ENCODE measurements around the gene CYP4B1. TPM values are rescaled to one million over a fixed set of nuclear protein-coding genes. Genes with fewer than 3 reads are reported as not detected.

The CYP4B1 gene
- total RNA-seq, 2 experiments from 2014 or later: not detected

DNA sequence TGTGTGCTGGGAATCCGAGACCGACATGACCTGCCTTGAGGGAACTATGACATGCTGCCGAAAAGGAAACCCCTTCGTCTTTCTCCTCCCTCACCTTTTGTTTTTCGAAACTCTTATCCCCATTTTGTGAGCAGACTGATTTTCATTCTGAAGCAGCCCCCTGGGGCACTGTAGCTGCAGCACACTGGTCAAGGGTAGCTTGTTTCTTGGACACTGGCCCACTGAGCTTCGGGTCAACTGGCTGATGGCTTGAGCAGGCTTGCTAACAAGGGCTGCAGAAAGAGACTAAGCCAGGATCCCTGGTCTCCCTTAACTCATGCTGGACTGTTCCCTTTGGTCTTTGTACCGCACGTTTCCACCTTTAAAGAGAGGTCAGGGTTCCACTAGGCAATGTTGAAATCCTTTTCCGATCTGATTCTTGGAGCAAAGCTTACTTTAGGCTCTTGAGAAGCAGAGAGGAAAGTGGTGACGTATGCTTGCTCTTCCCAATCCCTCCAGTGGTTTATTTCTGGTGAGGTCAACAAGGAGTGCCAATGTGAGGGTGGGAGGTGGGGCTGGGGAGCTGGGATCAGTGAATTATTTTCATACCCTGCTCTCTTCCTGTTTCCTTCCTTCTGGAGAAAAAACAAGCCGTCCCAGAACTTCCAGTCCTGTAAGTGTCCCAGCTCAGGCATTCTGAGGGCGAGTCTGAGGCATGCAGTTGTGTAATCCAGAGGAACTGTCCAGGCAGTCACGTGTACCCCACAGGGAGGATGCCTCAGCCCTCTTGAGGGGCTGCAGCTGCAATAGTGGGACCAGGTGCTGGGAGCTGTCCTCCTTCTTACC, 7.6 kb downstream of the CYP4B1 start:
- BruUV-seq (replicated peaks): no TSS peak
- Histone ChIP-seq H3K79me2 (ENCODE audit: insufficient read depth, low read depth, low read length) (no peaks in the 10 kb centered on the region), H3K9me2 (ENCODE audit: insufficient read depth, low read length) (no peaks in the 10 kb centered on the region), H3K36me3 (ENCODE audit: insufficient read depth, low read length) (no peaks in the 10 kb centered on the region), H3K9me3 (ENCODE audit: low read length) (no peaks in the 10 kb centered on the region), H3K4me1 (ENCODE audit: insufficient read depth, low read length, poor library complexity, severe bottlenecking) (no peaks in the 10 kb centered on the region), H3K4me3 (ENCODE audit: low read depth, low read length, poor library complexity, severe bottlenecking) (no peak overlapping the region), H2AFZ (ENCODE audit: low read length) (no peak overlapping the region), H4K20me1 (ENCODE audit: insufficient read depth, low read length) (no peaks in the 10 kb centered on the region), H3K27ac (ENCODE audit: low read depth, low read length, poor library complexity, severe bottlenecking) (no peak overlapping the region), H3K4me2 (ENCODE audit: low read length) (no peak overlapping the region)
- TF ChIP-seq EZH2phosphoT487 (IDR thresholded peaks at IDR 0.05; ENCODE audit: borderline replicate concordance, low read depth, low read length): no peak
- intact Hi-C loops (cut with micrococcal nuclease; ENCODE audit: unreplicated experiment): no loop called here
- DNase-seq (ENCODE audit: low spot score): no peak
- POLR2A ChIA-PET: no interaction called here
- CTCF ChIA-PET (ENCODE audit: unreplicated experiment): no interaction called here

DNA sequence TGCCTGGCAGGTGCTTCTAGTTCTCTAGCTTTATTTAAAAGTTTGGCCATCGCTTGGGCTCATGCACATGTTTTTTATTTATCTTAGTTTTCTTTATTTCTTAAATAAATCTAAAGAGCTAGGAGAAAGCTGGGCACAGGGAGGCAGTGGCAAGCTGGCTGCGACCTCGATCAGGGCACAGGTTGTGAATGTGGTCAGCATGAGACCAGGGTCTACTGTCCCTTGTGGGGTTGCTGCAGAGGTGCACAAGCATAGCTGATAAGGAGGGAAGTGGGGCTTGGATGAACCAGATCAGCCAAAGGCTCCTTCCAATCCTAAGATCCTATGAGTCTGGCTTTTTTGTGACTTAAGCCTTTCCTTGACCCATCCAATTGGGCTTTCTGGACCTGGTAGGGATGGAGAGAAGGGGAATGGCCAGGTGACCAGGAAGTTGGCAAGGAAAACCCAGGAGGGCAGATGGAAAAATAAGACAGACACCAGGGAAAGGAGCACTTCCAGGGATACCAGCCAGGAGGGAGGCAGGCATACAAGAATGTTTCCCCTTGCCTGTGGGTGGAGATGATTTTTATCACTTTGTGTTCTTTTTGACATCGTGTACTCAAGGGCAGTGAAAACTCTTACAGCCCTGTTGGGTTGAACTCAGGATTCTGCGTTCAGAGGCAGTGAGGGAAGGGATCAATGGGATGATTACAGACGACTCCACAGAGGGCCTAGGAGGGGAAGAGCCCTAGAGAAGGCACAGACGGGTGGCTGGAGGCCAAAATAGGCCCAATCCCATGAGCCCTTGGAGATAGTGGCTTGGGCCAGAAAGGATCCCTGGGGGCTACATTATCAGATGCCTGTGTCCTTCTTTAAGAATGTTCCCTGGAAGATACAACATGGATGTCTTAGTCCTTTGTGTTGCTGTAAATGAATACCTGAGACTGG, 8.5 kb downstream of the CYP4B1 start:
- no peak for TF ChIP-seq EZH2phosphoT487 (IDR thresholded peaks at IDR 0.05; ENCODE audit: borderline replicate concordance, low read depth, low read length)
- TF ChIP-seq, protein P1, sequence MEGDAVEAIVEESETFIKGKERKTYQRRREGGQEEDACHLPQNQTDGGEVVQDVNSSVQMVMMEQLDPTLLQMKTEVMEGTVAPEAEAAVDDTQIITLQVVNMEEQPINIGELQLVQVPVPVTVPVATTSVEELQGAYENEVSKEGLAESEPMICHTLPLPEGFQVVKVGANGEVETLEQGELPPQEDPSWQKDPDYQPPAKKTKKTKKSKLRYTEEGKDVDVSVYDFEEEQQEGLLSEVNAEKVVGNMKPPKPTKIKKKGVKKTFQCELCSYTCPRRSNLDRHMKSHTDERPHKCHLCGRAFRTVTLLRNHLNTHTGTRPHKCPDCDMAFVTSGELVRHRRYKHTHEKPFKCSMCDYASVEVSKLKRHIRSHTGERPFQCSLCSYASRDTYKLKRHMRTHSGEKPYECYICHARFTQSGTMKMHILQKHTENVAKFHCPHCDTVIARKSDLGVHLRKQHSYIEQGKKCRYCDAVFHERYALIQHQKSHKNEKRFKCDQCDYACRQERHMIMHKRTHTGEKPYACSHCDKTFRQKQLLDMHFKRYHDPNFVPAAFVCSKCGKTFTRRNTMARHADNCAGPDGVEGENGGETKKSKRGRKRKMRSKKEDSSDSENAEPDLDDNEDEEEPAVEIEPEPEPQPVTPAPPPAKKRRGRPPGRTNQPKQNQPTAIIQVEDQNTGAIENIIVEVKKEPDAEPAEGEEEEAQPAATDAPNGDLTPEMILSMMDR (conservative IDR thresholded peaks at IDR 0.05; ENCODE audit: low read length): no peak
- CTCF ChIA-PET (ENCODE audit: unreplicated experiment): no interaction called here
- no peak overlapping the region for H2AFZ ChIP-seq (ENCODE audit: low read length)
- H3K9me2 ChIP-seq (ENCODE audit: insufficient read depth, low read length): no peaks in the 10 kb centered on the region
- no peak overlapping the region for H3K4me2 ChIP-seq (ENCODE audit: low read length)
- BruUV-seq (replicated peaks): no TSS peak
- H3K9me3 ChIP-seq (ENCODE audit: low read length): no peaks in the 10 kb centered on the region
- DNase-seq (ENCODE audit: low spot score): no peak
- no peaks in the 10 kb centered on the region for H3K79me2 ChIP-seq (ENCODE audit: insufficient read depth, low read depth, low read length)
- H3K4me3 ChIP-seq (ENCODE audit: low read depth, low read length, poor library complexity, severe bottlenecking): no peak overlapping the region
- no peaks in the 10 kb centered on the region for H3K36me3 ChIP-seq (ENCODE audit: insufficient read depth, low read length)
- intact Hi-C loops (cut with micrococcal nuclease; ENCODE audit: unreplicated experiment): no loop called here
- POLR2A ChIA-PET: interaction anchor here (0.7 kb wide), 1 partner anchor 1084 kb away, joined by 3 read pairs; no protein-coding TSS in a partner anchor
- no peak overlapping the region for H3K27ac ChIP-seq (ENCODE audit: low read depth, low read length, poor library complexity, severe bottlenecking)
- no peaks in the 10 kb centered on the region for H4K20me1 ChIP-seq (ENCODE audit: insufficient read depth, low read length)
- no peaks in the 10 kb centered on the region for H3K4me1 ChIP-seq (ENCODE audit: insufficient read depth, low read length, poor library complexity, severe bottlenecking)

DNA sequence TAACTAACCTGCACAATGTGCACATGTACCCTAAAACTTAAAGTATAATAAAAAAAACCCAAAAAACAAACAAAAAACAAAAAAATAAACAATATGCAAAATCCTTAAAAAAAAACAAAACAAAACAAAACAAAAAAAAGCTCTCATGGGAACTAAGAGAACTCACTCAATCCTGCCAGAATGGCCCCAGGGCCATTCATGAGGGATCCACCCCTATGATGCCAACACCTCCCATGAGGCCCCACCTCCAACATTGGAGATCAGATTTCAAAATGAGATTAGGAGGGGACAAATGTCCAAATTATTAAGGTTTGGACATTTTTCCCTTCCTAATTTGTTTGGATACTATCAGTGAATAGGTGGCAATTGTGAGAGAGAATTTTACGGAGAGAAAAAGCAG, 10.2 kb downstream of the CYP4B1 start:
- TF ChIP-seq EZH2phosphoT487 (IDR thresholded peaks at IDR 0.05; ENCODE audit: borderline replicate concordance, low read depth, low read length): no peak
- TF ChIP-seq, protein P1 (conservative IDR thresholded peaks at IDR 0.05; ENCODE audit: low read length): no peak
- H3K79me2 ChIP-seq (ENCODE audit: insufficient read depth, low read depth, low read length): no peaks in the 10 kb centered on the region
- BruUV-seq (replicated peaks): no TSS peak
- ChIA-PET POLR2A (no interaction called here), CTCF (ENCODE audit: unreplicated experiment) (no interaction called here)
- DNase-seq (ENCODE audit: low spot score): no peak
- no peaks in the 10 kb centered on the region for H4K20me1 ChIP-seq (ENCODE audit: insufficient read depth, low read length)
- H3K9me3 ChIP-seq (ENCODE audit: low read length): no peaks in the 10 kb centered on the region
- intact Hi-C loops (cut with micrococcal nuclease; ENCODE audit: unreplicated experiment): no loop called here
- no peaks in the 10 kb centered on the region for H3K36me3 ChIP-seq (ENCODE audit: insufficient read depth, low read length)
- H3K4me3 ChIP-seq (ENCODE audit: low read depth, low read length, poor library complexity, severe bottlenecking): no peak overlapping the region
- no peaks in the 10 kb centered on the region for H3K4me1 ChIP-seq (ENCODE audit: insufficient read depth, low read length, poor library complexity, severe bottlenecking)
- H2AFZ ChIP-seq (ENCODE audit: low read length): no peak overlapping the region
- H3K27ac ChIP-seq (ENCODE audit: low read depth, low read length, poor library complexity, severe bottlenecking): no peak overlapping the region
- no peaks in the 10 kb centered on the region for H3K9me2 ChIP-seq (ENCODE audit: insufficient read depth, low read length)
- H3K4me2 ChIP-seq (ENCODE audit: low read length): no peak overlapping the region
